Measurements from ENCODE around the gene C3. TPM values are rescaled to one million over a fixed set of nuclear protein-coding genes. Genes with fewer than 3 reads are reported as not detected.

Gene C3
- total RNA-seq, 2 donors from 2014 or later: 320 to 382 TPM

DNA sequence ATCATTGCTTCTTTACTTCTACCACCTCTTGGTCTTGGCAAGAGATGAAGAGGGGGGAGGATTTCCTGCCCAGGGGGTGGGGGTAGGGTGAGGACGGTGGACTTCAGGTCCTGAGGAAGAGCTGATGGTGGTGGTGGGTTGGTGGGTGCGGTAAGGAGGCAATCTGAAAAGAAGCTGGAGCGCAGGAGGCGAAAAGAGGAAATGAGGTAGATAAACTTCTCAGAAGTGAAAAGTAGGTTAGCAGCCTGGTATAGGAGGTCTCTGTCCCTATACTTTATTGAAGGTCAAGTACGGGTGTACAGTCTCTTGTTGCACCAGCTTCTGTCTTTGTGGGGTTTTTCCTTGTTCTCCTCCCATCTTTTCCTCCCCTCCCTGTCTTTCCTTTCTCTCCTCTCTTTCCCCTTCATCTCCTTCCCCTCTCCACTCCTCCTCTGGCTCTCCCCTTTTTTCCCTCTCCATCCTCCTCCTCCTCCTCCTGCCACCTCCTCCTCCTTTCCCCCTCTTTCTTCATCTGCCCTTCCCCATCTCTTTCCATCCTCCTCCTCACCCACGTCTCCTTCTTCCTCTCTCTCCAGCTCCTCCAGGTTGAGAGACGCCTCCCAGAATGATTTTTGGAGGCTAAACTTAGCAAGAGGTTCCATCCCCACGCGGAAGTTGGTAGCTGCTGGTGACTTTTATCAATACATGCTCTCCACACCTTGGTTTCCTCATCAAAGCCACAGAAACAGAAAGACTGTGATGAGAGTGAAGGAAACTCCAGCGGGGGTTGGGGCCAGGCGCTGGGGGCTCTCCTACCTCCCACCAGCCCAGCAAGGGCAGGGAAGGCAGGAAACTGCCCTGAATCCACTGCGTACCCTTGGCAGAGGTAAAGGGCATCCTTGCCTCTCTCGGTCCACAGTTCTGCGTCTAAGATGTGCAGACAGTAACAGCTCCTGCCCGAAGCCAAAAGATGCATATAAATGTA lies 65.8 kb downstream of the C3 start:
- 49 to 59% methylated on average over 15 of the region's 15 CpGs for WGBS, 2 donors
- ATAC-seq (no peak), DNase-seq (no peak)
- Histone ChIP-seq H3K36me3 (replicated peaks in 1 of 2; ENCODE audit: insufficient read depth in 1 of 2, low read depth in 2 of 2) (no peaks in the 10 kb centered on the region), H3K4me3 (no peak overlapping the region), H3K4me1 (no peaks in the 10 kb centered on the region), H3K27me3 (peaks cover 0 to 9% of the 10 kb centered on the region in 2 donors), H3K27ac (no peak overlapping the region), H3K9me3 (no peaks in the 10 kb centered on the region)
- TF ChIP-seq POLR2A (IDR thresholded peaks at IDR 0.05) (no peak), CTCF (IDR thresholded peaks at IDR 0.05) (no peak)
- intact Hi-C loops (cut with DNase I): no loop called here

DNA sequence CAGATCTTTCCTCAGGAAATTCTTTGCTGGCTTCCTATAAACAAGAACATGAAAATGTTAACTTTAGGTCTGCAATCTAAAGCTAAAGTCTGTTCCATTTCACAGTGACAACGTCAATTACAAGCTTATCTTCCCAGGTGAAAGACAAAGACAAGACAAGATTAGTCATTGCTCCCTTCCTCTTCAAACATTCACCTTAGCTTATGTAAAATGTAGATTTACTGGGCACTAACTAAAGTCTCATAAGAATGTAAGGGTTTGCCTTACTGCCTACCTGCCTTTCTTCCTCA lies 67.7 kb downstream of the C3 start:
- Histone ChIP-seq H3K4me1 (no peaks in the 10 kb centered on the region), H3K27me3 (peaks cover 0 to 10% of the 10 kb centered on the region in 2 donors), H3K9me3 (no peaks in the 10 kb centered on the region), H3K36me3 (replicated peaks in 1 of 2; ENCODE audit: insufficient read depth in 1 of 2, low read depth in 2 of 2) (no peaks in the 10 kb centered on the region), H3K27ac (no peak overlapping the region), H3K4me3 (no peak overlapping the region)
- DNase-seq: no peak
- WGBS, 2 donors: 44 to 52% methylated on average over 1 of the region's 1 CpG
- no peak for ATAC-seq
- TF ChIP-seq POLR2A (IDR thresholded peaks at IDR 0.05) (no peak), CTCF (IDR thresholded peaks at IDR 0.05) (no peak)
- intact Hi-C loops (cut with DNase I): no loop called here

- intact Hi-C loops (cut with DNase I): no loop called here
- H3K27me3 ChIP-seq: peaks cover 0 to 10% of the 10 kb centered on the region in 2 donors
- H3K9me3 ChIP-seq: no peaks in the 10 kb centered on the region
- H3K4me3 ChIP-seq: no peak overlapping the region
- 70 to 71% methylated on average over 6 of the region's 6 CpGs for WGBS, 2 donors
- no peak for DNase-seq
- TF ChIP-seq POLR2A (IDR thresholded peaks at IDR 0.05): no peak
- TF ChIP-seq CTCF (IDR thresholded peaks at IDR 0.05): no peak
- H3K36me3 ChIP-seq (replicated peaks in 1 of 2; ENCODE audit: insufficient read depth in 1 of 2, low read depth in 2 of 2): no peaks in the 10 kb centered on the region
- no peak for ATAC-seq
- H3K4me1 ChIP-seq: no peaks in the 10 kb centered on the region
- no peak overlapping the region for H3K27ac ChIP-seq
These were observed 68.3 kb downstream of the C3 start for GRCh38 chr19:6651965-6652804.

GRCh38 chr19:6649185-6649584 lies 71.3 kb downstream of the C3 start:
- ATAC-seq: no peak
- 35 to 36% methylated on average over 2 of the region's 2 CpGs for WGBS, 2 donors
- intact Hi-C loops (cut with DNase I): no loop called here

More at GRCh38 chr19:6649185-6649584, 71.3 kb downstream of the C3 start:
- no peak for TF ChIP-seq POLR2A (IDR thresholded peaks at IDR 0.05)
- TF ChIP-seq CTCF (IDR thresholded peaks at IDR 0.05): no peak
- Histone ChIP-seq H3K27me3 (peaks cover 0 to 7% of the 10 kb centered on the region in 2 donors), H3K36me3 (replicated peaks in 1 of 2; ENCODE audit: insufficient read depth in 1 of 2, low read depth in 2 of 2) (no peaks in the 10 kb centered on the region), H3K4me1 (no peaks in the 10 kb centered on the region), H3K4me3 (no peak overlapping the region), H3K27ac (no peak overlapping the region), H3K9me3 (no peaks in the 10 kb centered on the region)
- no peak for DNase-seq
